K562 (cell line): ENCODE measurements around the gene KRT16. TPM values are rescaled to one million over a fixed set of nuclear protein-coding genes. Genes with fewer than 3 reads are reported as not detected.
A peak's percentile ranks its signal among the peaks of the same experiment; 100 is the strongest.

ENCODE experiments used
- ATAC-seq: fragments of 200-7000 bp; cut with Tn5 transposase; 3 replicates; pipeline ENCODE4 v1.9.1; 2020; ENCODE audit warnings: moderate library complexity
- BruUV-seq: library from RNA; stranded (reverse); fragments of 400-500 nt; replicated peaks from 2 replicates; lab custom pipeline; 2021; lab: Mats Ljungman, UMichigan
- CTCF ChIA-PET: fragments of 300-600 bp; formaldehyde crosslinking; extraction: SDS; loops from one replicate; lab custom pipeline; 2021; ENCODE audit warnings: low intra/inter-chr PET ratio; lab: Yijun Ruan, JAX
- POLR2A ChIA-PET: fragments of 300-600, 350-650 bp; sonication (Branson Sonifier 250); formaldehyde crosslinking; extraction: SDS; loops from one replicate; lab custom pipeline; 2021; ENCODE audit warnings: antibody characterized with exemption, inconsistent platforms; lab: Yijun Ruan, JAX
- DNase-seq, 4 experiments: peaks; one replicate each; pipeline versions ENCODE4 v3.0.0 to v3.0.0-alpha.2; 2011 to 2018; ENCODE audit warnings: low spot score in 3 of 4, mixed read lengths in 3 of 4; ENCODE audit errors: extremely low read depth in 1 of 4
- FAIRE-seq: peaks from 2 replicates; lab custom pipeline; 2011; peaks lifted over from hg19 to GRCh38; lab: Jason Lieb, UNC
- H2AFZ ChIP-seq: 2 replicates; pipeline ENCODE4 v1.6.0; 2011; ENCODE audit warnings: low read depth, low read length, control low read depth, inconsistent platforms
- H3K27ac ChIP-seq: fragments of 200-600 bp; 3 replicates; pipeline ENCODE4 v1.8.0; 2011; ENCODE audit warnings: low read depth, mild to moderate bottlenecking, control low read depth, inconsistent platforms, low read length, moderate library complexity, mixed read lengths; ENCODE audit errors: extremely low read depth
- H3K27me3 ChIP-seq, 2 experiments: fragments of 300-600 bp in 1 of 2; 2 replicates in 1 of 2; 3 replicates in 1 of 2; pipeline versions ENCODE4 v1.6.0 to v1.8.0; 2011; ENCODE audit warnings: inconsistent platforms in 2 of 2, low read length in 2 of 2, mild to moderate bottlenecking in 1 of 2, mixed read lengths in 1 of 2, moderate library complexity in 1 of 2; ENCODE audit not compliant: control insufficient read depth in 2 of 2, insufficient read depth in 2 of 2
- H3K36me3 ChIP-seq: fragments of 300-600 bp; 3 replicates; pipeline ENCODE4 v1.8.0; 2011; ENCODE audit warnings: mild to moderate bottlenecking, low read length, inconsistent platforms; ENCODE audit not compliant: control insufficient read depth, insufficient read depth
- H3K4me1 ChIP-seq, 2 experiments: fragments of 200-600 bp in 1 of 2; replicated peaks in 1 of 2; 2 replicates in 1 of 2; 3 replicates in 1 of 2; pipeline versions ENCODE4 v1.5.1 to v1.8.0; 2011; ENCODE audit warnings: inconsistent platforms in 2 of 2, low read length in 2 of 2, mild to moderate bottlenecking in 1 of 2, mixed read lengths in 1 of 2, moderate library complexity in 1 of 2; ENCODE audit not compliant: control insufficient read depth in 2 of 2, insufficient read depth in 2 of 2
- H3K4me2 ChIP-seq: 2 replicates; pipeline ENCODE4 v1.6.1; 2011; ENCODE audit warnings: low read length, control low read depth, inconsistent platforms, mixed read lengths; ENCODE audit not compliant: insufficient read depth
- H3K4me3 ChIP-seq: fragments of 200-600 bp; sonication (generic), shearing (Covaris generic); 2 replicates; pipeline ENCODE4 v1.5.1; 2016; ENCODE audit warnings: control low read depth, inconsistent platforms
- H3K79me2 ChIP-seq: fragments of 200-600 bp; 3 replicates; pipeline ENCODE4 v1.8.0; 2011; ENCODE audit warnings: low read length, inconsistent platforms; ENCODE audit not compliant: control insufficient read depth, insufficient read depth
- H3K9ac ChIP-seq, 2 experiments: 2 replicates each; pipeline versions ENCODE4 v1.6.0 to v1.6.1; 2011; ENCODE audit warnings: low read depth in 2 of 2, low read length in 2 of 2, control low read depth in 1 of 2, inconsistent platforms in 1 of 2, mild to moderate bottlenecking in 1 of 2, mixed read lengths in 1 of 2; ENCODE audit not compliant: insufficient read depth in 1 of 2
- H3K9me1 ChIP-seq: one replicate; pipeline ENCODE4 v1.6.0; 2011; ENCODE audit warnings: inconsistent platforms, mild to moderate bottlenecking, low read length, moderate library complexity; ENCODE audit not compliant: control insufficient read depth, insufficient read depth
- H3K9me3 ChIP-seq: replicated peaks from 2 replicates; pipeline ENCODE4 v1.5.1; 2011; ENCODE audit warnings: low read depth, low read length, inconsistent platforms; ENCODE audit not compliant: control insufficient read depth, insufficient read depth
- H4K20me1 ChIP-seq: replicated peaks from 2 replicates; pipeline ENCODE4 v1.6.1; 2011; ENCODE audit warnings: low read length, inconsistent platforms, mixed read lengths; ENCODE audit not compliant: control insufficient read depth, insufficient read depth
- BCOR ChIP-seq: fragments of 450-650 bp; IDR thresholded peaks from 2 replicates; pipeline ENCODE4 v1.6.1; 2016
- EZH2 ChIP-seq: IDR thresholded peaks from 2 replicates; pipeline ENCODE4 v1.6.1; 2012; ENCODE audit warnings: low read depth, mild to moderate bottlenecking, inconsistent platforms, low read length, borderline replicate concordance
- HDGF ChIP-seq: fragments of 450-650 bp; IDR thresholded peaks from 2 replicates; pipeline ENCODE4 v1.6.1; 2016
- JUN ChIP-seq, 2 experiments: sonication (generic) in 1 of 2; formaldehyde crosslinking in 1 of 2; IDR thresholded peaks; 2 replicates each; pipeline versions ENCODE4 v1.6.1 to v1.8.0; 2012 to 2022; ENCODE audit warnings: borderline replicate concordance in 2 of 2, mild to moderate bottlenecking in 2 of 2, improper control_type of control experiment in 1 of 2, low read depth in 1 of 2, low read length in 1 of 2, missing genetic modification reagents in 1 of 2
- RHOXF2B ChIP-seq: fragments of 250-450 bp; sonication (Bioruptor Pico); conservative IDR thresholded peaks from 2 replicates; pipeline ENCODE4 v1.5.1; 2021
- ZFX ChIP-seq: sonication (generic); formaldehyde crosslinking; IDR thresholded peaks from 2 replicates; pipeline ENCODE4 v1.8.0; 2022; ENCODE audit warnings: mild to moderate bottlenecking, missing genetic modification reagents, moderate library complexity
- ZNF134 ChIP-seq: fragments of 250-450 bp; sonication (Bioruptor Pico); conservative IDR thresholded peaks from 2 replicates; pipeline ENCODE4 v1.4.0; 2020
- ZNF507 ChIP-seq: conservative IDR thresholded peaks from 2 replicates; pipeline ENCODE4 v1.6.1; 2017; ENCODE audit warnings: missing genetic modification characterization, missing compliant biosample characterization
- ZNF778 ChIP-seq: fragments of 450-650 bp; formaldehyde crosslinking; IDR thresholded peaks from 2 replicates; pipeline ENCODE4 v1.4.0; 2020; ENCODE audit warnings: mild to moderate bottlenecking, moderate library complexity
- WGBS: fragments of 100-300 bp; shearing (Covaris generic); methylation state at CpG from one replicate; pipeline ENCODE4 v1.1.6; 2016; ENCODE audit warnings: low coverage, mixed read lengths; ENCODE audit not compliant: insufficient coverage; ENCODE audit errors: missing lambda C conversion rate; 5-methylcytosine and 5-hydroxymethylcytosine counted together
- in situ Hi-C: fragments of 300-500 bp; cut with MboI; formaldehyde crosslinking; loops from 4 replicates; pipeline ENCODE4 v1.15.0; 2018; ENCODE audit warnings: inconsistent platforms, mixed read lengths
- intact Hi-C: fragments of 100-400 bp; cut with micrococcal nuclease; formaldehyde crosslinking; loops from 2 replicates; pipeline ENCODE4 v1.14.2; 2022
- polyA plus RNA-seq, 8 experiments: library from polyadenylated mRNA; depleted of rRNA in 4 of 8; stranded (reverse) in 5 of 8; unstranded in 3 of 8; fragments of >200 nt; fragmentation: Nextera tagmentation in 2 of 8; fragmentation: Illumina TruSeq in 1 of 8; extraction: Ambion mirVana in 2 of 8; extraction: Trizol in 1 of 8; gene quantifications; 2 replicates each; pipeline versions ENCODE4 v1.2.1 to v1.2.3, GENCODE V29; 2011 to 2014; ENCODE audit warnings: inconsistent platforms in 1 of 8, missing spikeins in 1 of 8
- total RNA-seq, 7 experiments: library from RNA; depleted of rRNA in 6 of 7; stranded (reverse); fragments of >200 nt in 6 of 7; fragmentation: Illumina TruSeq in 2 of 7; extraction: Trizol in 2 of 7; gene quantifications; 2 replicates each; pipeline versions ENCODE4 v1.2.1 to v1.2.3, GENCODE V29; 2011 to 2021; ENCODE audit warnings: low replicate concordance in 1 of 7

KRT16 gene
- total and polyA plus RNA-seq, 9 of the 15 experiments (the other 6 are each of a cell fraction or from before 2014, with no cell fraction given) = 0.04 TPM; not detected in 8

DNA sequence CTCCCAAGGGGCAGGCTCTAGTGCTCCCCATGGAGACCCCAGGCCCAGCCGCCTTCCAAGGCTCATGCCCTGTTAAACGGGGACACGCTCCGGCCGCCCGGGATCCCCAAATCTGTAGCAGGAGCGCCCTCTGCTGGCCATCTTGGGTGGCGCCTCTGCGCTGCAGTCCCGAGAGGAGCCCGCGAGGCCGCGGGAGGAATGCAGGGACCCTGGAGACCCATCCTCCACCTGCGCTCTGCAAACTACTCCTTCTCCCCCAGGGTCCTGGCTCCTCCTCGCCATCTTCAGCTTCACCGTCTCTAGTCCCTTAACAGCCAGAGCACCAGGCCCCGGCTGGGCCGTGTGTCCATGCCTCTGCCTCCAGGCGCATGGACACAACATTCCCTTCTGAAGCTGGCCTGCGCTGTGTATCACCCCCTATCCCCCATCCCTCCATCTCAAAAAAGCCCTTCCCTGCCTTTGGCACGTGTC, 35.4 kb upstream of the KRT16 start (continued):
- TF ChIP-seq JUN (IDR thresholded peaks at IDR 0.05; ENCODE audit: borderline replicate concordance, low read depth, low read length) (no peak), JUN (CRISPR knock-in tag; IDR thresholded peaks at IDR 0.05; ENCODE audit: borderline replicate concordance) (no peak), RHOXF2B (CRISPR knock-in tag) (no peak), BCOR (no peak), HDGF (0 out of 2 replicates have a peak, but pooled peaks have one; percentile 59), ZNF778 (CRISPR knock-in tag) (no peak), ZNF134 (CRISPR knock-in tag) (no peak), EZH2 (no peak)

DNA sequence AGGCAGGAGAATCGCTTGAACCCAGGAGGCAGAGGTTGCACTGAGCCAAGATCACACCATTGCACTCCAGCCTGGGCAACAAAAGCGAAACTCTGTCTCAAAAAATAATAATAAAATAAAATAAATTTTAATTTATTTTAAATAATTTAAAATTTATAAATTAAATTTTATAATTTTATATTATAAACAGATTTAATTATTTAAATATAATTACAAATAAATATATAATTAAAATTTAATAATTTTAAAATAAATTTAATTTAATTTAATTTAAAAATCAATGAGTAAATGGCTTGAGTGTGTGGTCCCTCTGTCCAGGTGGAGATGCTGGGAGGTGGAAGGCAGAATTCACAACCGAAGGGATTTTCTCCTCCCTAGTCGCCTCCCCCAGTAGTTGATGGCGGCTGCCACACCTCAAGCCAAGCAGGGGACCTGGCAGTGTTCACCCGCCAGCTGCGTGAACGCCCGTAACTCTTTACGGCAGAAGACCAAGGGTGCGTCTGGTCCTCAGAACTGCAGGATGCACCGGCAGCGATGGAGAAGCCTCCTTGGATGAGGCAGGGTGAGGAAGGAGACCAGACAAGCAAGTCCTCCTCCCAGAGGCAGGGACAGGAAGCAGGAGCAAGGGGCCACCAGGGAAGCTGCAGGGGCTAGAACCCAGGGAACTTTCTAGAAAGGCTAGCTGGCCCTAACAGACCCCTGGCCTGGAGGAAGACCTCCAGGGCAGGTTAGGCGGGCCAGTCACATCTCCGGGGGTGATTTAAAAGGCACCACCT, 34.7 kb upstream of the KRT16 start:
- peak overlapping the region; percentile 80; the same call in 1 of the 2 replicates for H3K4me2 ChIP-seq
- peaks cover 0 to 7% of the 10 kb centered on the region in 2 experiments; a peak in 1 of 5 replicates for H3K27me3 ChIP-seq
- DNase-seq = no peak
- H3K4me3 ChIP-seq = no peak overlapping the region
- no peaks in the 10 kb centered on the region for H3K9me1 ChIP-seq
- ChIA-PET POLR2A (no interaction called here), CTCF (interaction anchor here (0.5 to 4.8 kb wide), 10 partner anchors 14 to 1027 kb away, joined by 3 to 87 read pairs (median 11); no protein-coding TSS in a partner anchor)
- no peaks in the 10 kb centered on the region for H3K36me3 ChIP-seq
- peaks cover 20 to 31% of the 10 kb centered on the region in 2 experiments; a peak in 4 of 5 replicates for H3K4me1 ChIP-seq
- H3K79me2 ChIP-seq = no peaks in the 10 kb centered on the region
- H4K20me1 ChIP-seq = no peaks in the 10 kb centered on the region
- ATAC-seq = no peak
- intact Hi-C loops = loop anchor here (5.0 kb wide), 1 partner anchor 740 kb away; no protein-coding TSS in a partner anchor
- BruUV-seq = no TSS peak
- H3K27ac ChIP-seq = no peak overlapping the region
- TF ChIP-seq ZNF507 (tag) = no peak
- 0 out of 2 replicates have a peak, but pooled peaks have one; percentile 24 for TF ChIP-seq ZFX (CRISPR knock-in tag)
- TF ChIP-seq, all 486 proteins: peak for 1
- Histone ChIP-seq H2AFZ (peak overlapping the region; percentile 89), H3K9me3 (no peaks in the 10 kb centered on the region), H3K9ac (no peak overlapping the region; a peak in 1 of 4 replicates)
- in situ Hi-C loops = no loop called here
- 49% methylated on average over 13 of the region's 15 CpGs for WGBS
- FAIRE-seq = no peak
